ENCODE measurements around the gene ZSCAN31.

The ZSCAN31 gene

GRCh38 chr6:28335564-28336283, at the start of gene ZSCAN31:
Gene ZSCAN31, minus strand, starts transcription at chr6:28336148. Its CDS starts 6,465 bp downstream, at chr6:28329683.
- H3K27me3 ChIP-seq (replicated peaks; ENCODE audit: control insufficient read depth, insufficient read depth, low read length), result no peaks in the 10 kb centered on the region
- peak; percentile 82 for DNase-seq (ENCODE audit: extremely low read depth, insufficient read length)
- H3K4me3 ChIP-seq (replicated peaks; ENCODE audit: low read depth, low read length), result peak within 1 kb of the TSS; percentile 81
- TF ChIP-seq, protein P1, sequence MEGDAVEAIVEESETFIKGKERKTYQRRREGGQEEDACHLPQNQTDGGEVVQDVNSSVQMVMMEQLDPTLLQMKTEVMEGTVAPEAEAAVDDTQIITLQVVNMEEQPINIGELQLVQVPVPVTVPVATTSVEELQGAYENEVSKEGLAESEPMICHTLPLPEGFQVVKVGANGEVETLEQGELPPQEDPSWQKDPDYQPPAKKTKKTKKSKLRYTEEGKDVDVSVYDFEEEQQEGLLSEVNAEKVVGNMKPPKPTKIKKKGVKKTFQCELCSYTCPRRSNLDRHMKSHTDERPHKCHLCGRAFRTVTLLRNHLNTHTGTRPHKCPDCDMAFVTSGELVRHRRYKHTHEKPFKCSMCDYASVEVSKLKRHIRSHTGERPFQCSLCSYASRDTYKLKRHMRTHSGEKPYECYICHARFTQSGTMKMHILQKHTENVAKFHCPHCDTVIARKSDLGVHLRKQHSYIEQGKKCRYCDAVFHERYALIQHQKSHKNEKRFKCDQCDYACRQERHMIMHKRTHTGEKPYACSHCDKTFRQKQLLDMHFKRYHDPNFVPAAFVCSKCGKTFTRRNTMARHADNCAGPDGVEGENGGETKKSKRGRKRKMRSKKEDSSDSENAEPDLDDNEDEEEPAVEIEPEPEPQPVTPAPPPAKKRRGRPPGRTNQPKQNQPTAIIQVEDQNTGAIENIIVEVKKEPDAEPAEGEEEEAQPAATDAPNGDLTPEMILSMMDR (IDR thresholded peaks at IDR 0.05; ENCODE audit: insufficient read depth, low read length, poor library complexity, severe bottlenecking), result no peak
- no peaks in the 10 kb centered on the region for H3K36me3 ChIP-seq (ENCODE audit: control insufficient read depth, insufficient read depth, low read length)

GRCh38 chr6:28384143-28384533, 48.2 kb upstream of the ZSCAN31 start:
- peaks cover 4% of the 10 kb centered on the region for H3K36me3 ChIP-seq (ENCODE audit: control insufficient read depth, insufficient read depth, low read length)
- H3K27me3 ChIP-seq (replicated peaks; ENCODE audit: control insufficient read depth, insufficient read depth, low read length), result no peaks in the 10 kb centered on the region
- no peak overlapping the region for H3K4me3 ChIP-seq (replicated peaks; ENCODE audit: low read depth, low read length)
- TF ChIP-seq, protein P1 (IDR thresholded peaks at IDR 0.05; ENCODE audit: insufficient read depth, low read length, poor library complexity, severe bottlenecking), result no peak
- no peak for DNase-seq (ENCODE audit: extremely low read depth, insufficient read length)

- H3K27me3 ChIP-seq (replicated peaks; ENCODE audit: control insufficient read depth, insufficient read depth, low read length), result no peaks in the 10 kb centered on the region
- TF ChIP-seq, protein P1 (IDR thresholded peaks at IDR 0.05; ENCODE audit: insufficient read depth, low read length, poor library complexity, severe bottlenecking), result peak; percentile 18
- H3K4me3 ChIP-seq (replicated peaks; ENCODE audit: low read depth, low read length), result peak overlapping the region; percentile 41
- DNase-seq (ENCODE audit: extremely low read depth, insufficient read length), result peak; percentile 89
- peaks cover 4% of the 10 kb centered on the region for H3K36me3 ChIP-seq (ENCODE audit: control insufficient read depth, insufficient read depth, low read length)
Measured at GRCh38 chr6:28383235-28384142, 47.5 kb upstream of the ZSCAN31 start.

DNA sequence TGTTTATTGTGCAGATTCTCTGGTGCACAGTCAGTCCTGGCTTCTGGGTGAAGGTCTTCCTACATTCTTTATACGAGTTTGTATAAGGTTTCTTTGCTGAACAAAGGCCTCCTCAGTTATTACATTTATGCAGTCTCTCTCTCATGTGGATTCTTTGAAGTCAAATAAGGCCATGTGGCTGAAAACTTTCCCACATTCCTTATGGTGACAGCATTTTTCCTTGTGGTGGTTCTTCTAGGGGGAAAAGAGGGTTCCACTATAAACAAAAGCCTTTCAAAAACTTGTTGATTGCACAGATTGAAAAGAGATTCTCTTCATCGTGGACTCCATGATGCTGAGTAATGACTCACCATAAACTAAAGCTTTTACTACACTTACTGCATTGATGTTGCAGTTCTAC, 44.4 kb upstream of the ZSCAN31 start:
- Histone ChIP-seq H3K27me3 (replicated peaks; ENCODE audit: control insufficient read depth, insufficient read depth, low read length) (no peaks in the 10 kb centered on the region), H3K4me3 (replicated peaks; ENCODE audit: low read depth, low read length) (no peak overlapping the region), H3K36me3 (ENCODE audit: control insufficient read depth, insufficient read depth, low read length) (peaks cover 3% of the 10 kb centered on the region)
- DNase-seq (ENCODE audit: extremely low read depth, insufficient read length), result no peak
- TF ChIP-seq, protein P1 (IDR thresholded peaks at IDR 0.05; ENCODE audit: insufficient read depth, low read length, poor library complexity, severe bottlenecking), result no peak

- Histone ChIP-seq H3K36me3 (ENCODE audit: control insufficient read depth, insufficient read depth, low read length) (peaks cover 3% of the 10 kb centered on the region), H3K27me3 (replicated peaks; ENCODE audit: control insufficient read depth, insufficient read depth, low read length) (no peaks in the 10 kb centered on the region), H3K4me3 (replicated peaks; ENCODE audit: low read depth, low read length) (no peak overlapping the region)
- TF ChIP-seq, protein P1 (IDR thresholded peaks at IDR 0.05; ENCODE audit: insufficient read depth, low read length, poor library complexity, severe bottlenecking), result no peak
- no peak for DNase-seq (ENCODE audit: extremely low read depth, insufficient read length)
Measured at GRCh38 chr6:28378644-28379043, 42.7 kb upstream of the ZSCAN31 start.

All from GM06990 (cell line).